HG02884 (cell line): ENCODE measurements around the gene C1orf198.

Source experiments
- ATAC-seq: cut with Tn5 transposase; IDR thresholded peaks from one replicate; pipeline ENCODE4 v1.9.1; 2021; ENCODE audit warnings: mild to moderate bottlenecking, moderate library complexity; ENCODE audit not compliant: unreplicated experiment

Gene C1orf198

DNA sequence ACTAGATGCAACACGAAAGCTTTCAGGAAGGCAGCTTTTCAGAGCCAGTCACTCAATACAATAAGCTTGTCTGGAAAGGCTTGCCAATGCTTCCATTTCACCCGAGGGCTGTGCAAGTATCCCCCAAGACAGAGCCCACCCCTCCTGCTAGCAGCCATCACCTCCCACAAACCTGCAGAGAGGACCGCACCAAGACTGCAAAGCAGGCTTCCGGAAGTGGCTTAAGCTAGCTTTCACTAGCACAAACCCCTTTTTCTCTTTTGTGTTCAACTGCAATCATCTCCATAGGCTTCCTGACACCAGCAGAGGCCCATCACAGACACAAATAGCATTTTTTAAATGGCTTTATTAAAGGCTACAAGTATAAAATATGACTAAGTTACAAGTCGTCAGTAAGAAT, 31.5 kb downstream of the C1orf198 start:
- ATAC-seq: no peak

DNA sequence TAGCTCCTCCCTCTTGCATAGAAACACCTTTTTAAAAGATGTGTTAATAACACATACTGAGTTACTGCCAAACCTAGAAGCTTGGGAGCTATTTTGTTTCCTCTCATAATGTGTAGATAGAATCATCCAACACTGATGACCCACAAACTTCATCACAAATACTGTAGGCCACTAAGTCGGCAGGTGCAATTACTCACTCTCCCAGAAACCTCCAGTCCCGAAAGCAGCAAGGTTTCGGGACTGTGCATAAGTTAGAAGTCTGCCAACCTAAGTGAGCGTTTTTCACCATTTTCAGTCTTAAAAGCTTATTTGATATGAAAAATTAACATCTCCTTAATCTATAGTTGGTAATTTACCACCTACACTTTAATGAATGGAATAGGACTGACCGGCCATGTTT, 32.0 kb downstream of the C1orf198 start:
- no peak for ATAC-seq

DNA sequence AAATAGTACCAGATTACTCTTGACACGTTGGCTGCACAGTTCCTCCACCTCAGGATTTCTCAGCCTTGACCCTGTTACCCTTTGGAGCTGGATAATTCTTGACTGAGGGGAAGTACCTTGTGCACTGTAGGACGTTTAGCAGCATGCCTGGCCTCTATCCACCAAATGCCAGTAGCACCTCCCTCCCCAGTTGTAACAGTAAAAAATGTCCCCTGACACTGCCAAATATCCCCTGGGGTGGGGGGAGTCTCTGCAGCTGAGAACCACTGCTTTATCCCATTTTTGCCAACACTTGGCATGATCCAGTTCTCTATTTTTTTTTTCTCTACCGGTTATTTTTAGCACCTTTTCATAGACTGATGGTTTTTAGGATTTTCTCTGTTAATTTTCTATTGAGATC, 34.0 kb downstream of the C1orf198 start:
- ATAC-seq: no peak

DNA sequence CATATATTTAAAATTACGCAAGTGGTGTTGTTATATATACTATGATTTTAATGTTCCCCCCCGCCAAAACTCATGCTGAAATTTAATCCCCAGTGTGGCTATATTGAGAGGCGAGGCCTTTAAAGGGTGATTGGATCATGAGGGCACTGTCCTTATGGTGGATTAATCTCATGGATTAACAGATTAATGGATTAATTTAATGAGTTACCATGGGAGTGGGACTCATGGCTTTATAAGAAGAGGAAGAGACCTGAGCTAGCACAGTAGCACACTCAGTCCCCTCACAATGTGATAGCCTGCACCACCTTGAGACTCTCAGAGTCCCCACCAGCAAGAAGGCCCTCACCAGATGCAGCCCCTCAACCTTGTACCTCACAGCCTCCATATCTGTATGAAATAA, 34.8 kb downstream of the C1orf198 start:
- no peak for ATAC-seq

GRCh38 chr1:230832476-230832875, 35.8 kb downstream of the C1orf198 start:
- no peak for ATAC-seq

GRCh38 chr1:230831771-230832170, 36.5 kb downstream of the C1orf198 start:
- no peak for ATAC-seq

GRCh38 chr1:230828421-230828820, 39.9 kb downstream of the C1orf198 start:
- ATAC-seq: no peak

DNA sequence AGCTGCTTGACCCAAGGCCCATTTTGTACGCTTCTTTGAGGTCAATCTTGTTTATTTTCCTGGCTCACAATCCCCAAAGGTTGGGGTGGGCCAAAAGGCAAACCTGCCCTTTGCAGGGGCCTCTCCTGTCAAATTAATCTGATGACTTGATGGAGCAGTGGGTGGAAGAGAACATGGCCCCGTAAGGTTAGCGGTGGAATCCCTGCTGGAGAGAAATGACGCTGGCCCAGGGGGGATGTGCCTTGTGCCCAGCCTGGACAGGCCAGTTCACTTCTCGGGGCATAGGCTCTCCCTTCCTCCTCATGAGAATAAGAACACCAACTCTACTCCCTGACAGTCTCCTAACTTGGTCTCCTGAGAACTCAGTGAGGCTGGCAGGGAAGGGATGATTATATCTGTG, 40.5 kb downstream of the C1orf198 start:
- ATAC-seq: no peak

GRCh38 chr1:230827081-230827681, 41.1 kb downstream of the C1orf198 start:
- ATAC-seq: no peak

- ATAC-seq: no peak
Observed at GRCh38 chr1:230826166-230826875, 42.0 kb downstream of the C1orf198 start.

DNA sequence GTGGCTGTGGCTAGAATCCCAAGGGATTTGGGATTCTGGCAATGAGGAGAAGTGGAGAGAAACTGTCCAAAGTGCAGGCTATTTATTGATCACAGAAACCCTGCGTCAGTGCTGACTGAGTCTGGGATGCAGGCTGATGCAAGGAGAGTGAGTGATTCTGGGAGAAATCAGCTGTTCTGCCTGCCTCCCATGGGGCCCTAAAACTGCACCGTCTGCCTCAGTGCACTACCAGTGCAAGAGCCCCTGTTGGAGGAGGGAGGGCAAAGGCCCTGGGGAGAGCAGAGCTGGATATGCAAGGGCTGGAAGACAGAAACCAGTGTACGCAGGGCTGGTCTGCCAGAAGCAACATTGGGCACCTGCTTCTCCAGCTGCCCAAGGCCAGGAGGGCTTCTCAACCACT, 42.6 kb downstream of the C1orf198 start:
- ATAC-seq: no peak

DNA sequence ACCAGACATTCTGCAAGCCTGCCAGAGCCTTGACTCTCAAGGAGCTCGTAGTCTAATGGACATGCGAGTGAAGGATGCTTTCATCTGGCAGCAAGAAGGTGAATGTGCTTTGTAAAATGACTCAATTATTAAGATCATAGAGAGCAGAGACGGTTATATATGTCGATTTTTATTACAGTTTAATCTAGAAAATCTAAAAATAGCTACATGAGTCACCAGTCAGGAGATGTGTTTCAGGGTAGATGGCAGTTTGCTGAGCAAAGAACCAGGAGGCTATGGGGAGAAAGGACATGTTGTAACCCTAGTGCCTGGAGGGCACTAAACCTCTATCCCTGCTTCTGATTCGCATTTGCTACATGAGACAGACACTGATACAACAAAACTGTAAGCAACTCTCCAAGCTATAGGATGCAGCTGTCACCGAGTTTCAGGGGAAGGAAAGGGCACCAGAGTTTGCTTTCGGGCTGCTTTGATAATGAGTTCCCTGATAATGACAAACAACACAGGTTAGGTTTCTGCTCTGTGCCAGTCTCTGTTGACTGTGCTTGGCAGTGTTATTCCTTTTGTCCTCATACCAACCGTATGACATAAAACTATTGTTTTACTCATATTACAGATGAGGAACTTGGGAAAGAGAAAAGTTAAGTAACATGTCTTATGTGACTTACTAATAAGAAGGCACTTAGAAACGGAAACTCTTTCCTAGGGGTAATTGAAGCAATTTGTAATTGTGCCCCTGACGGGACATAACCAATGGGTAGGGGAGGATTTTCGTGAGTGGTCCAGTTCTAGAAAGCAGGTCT, 43.2 kb downstream of the C1orf198 start:
- ATAC-seq: no peak

DNA sequence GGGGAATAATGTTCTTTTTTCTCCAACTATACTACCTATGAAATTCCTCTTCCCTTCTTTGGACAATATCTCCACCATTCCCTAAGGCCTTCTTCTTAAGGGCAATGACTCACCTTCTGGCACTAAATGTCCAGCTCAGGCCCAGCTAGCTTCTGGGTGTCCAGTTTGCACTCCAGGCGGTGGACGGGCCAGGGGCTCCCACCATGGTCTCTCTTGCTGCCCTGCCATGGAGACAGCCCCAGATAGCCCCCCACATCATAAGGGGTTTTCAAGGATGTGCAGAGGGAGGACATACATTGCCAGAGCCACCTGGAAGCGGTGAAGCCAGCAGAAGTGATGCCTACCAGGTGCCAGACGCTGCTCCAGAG, 43.8 kb downstream of the C1orf198 start:
- no peak for ATAC-seq

DNA sequence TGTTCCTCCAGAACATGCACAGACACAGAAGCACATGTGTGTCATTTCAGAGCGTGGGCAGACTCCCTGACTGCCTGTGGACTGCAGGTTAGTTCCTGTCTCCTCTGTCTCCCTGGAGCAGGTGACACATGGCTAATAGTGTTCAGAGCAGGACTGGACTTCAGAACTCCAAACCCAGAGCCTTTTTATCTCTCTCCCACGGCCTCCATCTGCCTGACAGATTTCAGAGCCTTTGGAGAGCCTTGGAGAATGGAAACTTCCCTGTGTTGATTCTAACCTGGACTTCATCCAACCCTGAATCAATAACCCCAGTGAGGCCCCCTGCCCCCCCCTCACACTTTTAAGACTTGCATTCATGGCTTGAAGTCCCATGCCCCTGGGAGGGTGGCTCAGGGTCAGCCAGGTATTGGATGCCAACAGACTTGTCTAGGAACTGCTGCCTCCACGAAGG, 44.4 kb downstream of the C1orf198 start:
- no peak for ATAC-seq

- no peak for ATAC-seq
Observed at GRCh38 chr1:230823426-230823825, 44.9 kb downstream of the C1orf198 start.

GRCh38 chr1:230822092-230822581, 46.2 kb downstream of the C1orf198 start:
- no peak for ATAC-seq

GRCh38 chr1:230821346-230821745, 47.0 kb downstream of the C1orf198 start:
- no peak for ATAC-seq

- ATAC-seq: no peak
Observed at GRCh38 chr1:230820568-230820967, 47.8 kb downstream of the C1orf198 start.

DNA sequence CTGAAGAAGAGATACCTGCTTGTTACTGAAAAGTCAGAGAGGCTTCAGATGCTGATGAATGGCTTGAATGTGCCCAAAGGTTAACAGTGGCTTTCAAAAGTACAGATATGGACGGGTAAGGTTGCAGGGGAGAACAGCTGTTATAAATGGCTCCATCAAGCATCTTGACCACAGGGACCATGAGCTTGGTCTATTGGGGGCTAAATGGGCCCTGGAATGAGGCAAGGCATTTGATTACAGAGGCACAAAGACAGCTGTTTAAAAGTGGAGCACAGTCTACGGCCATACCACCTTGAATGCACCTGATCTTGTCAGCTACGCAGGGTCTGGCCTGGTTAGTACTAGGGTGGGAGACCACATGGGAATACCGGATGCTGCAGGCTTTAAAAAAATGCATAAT, 48.3 kb downstream of the C1orf198 start:
- no peak for ATAC-seq

DNA sequence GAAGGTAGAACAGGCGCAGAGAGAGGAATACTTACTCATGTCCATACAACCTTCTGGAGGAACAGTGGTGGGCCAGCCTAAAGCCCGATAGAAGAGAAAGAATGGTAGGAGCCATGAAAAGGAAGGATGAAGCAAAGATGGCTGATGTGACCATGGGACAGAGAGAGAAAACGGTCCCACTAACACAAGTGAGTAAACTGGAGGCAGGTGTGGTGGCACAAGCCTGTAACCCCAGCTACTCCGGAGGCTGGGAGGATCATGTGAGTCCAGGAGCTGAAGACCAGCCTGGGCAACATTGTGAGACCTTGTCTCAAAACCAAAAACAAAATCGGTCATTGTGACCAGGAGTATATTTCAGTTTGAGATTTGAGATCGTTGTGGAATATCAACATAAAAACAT, 49.4 kb downstream of the C1orf198 start:
- ATAC-seq: no peak

GRCh38 chr1:230818367-230818766, 50.0 kb downstream of the C1orf198 start:
- ATAC-seq: no peak

- no peak for ATAC-seq
Observed at GRCh38 chr1:230816018-230816417, 52.3 kb downstream of the C1orf198 start.
